GM12878 (cell line): ENCODE measurements around the gene LEKR1. TPM values are rescaled to one million over a fixed set of nuclear protein-coding genes. Genes with fewer than 3 reads are reported as not detected.

ENCODE experiments used
- ATAC-seq: fragments of 200-7000 bp; cut with Tn5 transposase; 3 replicates; pipeline ENCODE4 v1.9.1; 2020; ENCODE audit warnings: mild to moderate bottlenecking, moderate library complexity
- BruUV-seq: library from RNA; stranded (reverse); fragments of 400-500 nt; replicated peaks from 2 replicates; lab custom pipeline; 2021; lab: Mats Ljungman, UMichigan
- CTCF ChIA-PET: fragments of 300-600 bp; sonication (Branson Sonifier 250); formaldehyde crosslinking; extraction: SDS; loops from one replicate; lab custom pipeline; 2021; ENCODE audit warnings: inconsistent platforms; lab: Yijun Ruan, JAX
- POLR2A ChIA-PET: fragments of 350-600 bp; formaldehyde crosslinking; extraction: SDS; loops from one replicate; lab custom pipeline; 2021; ENCODE audit warnings: inconsistent platforms; lab: Charles Lee
- RAD21 ChIA-PET: fragments of 300-600 bp; sonication (Branson Sonifier 250); formaldehyde crosslinking; loops from one replicate; lab custom pipeline; 2023; ENCODE audit warnings: antibody characterized with exemption; ENCODE audit not compliant: unreplicated experiment; lab: Charles Lee
- SMC1A ChIA-PET: fragments of 300-600 bp; sonication (Branson Sonifier 250); formaldehyde crosslinking; loops from one replicate; lab custom pipeline; 2023; ENCODE audit not compliant: unreplicated experiment, uncharacterized antibody; lab: Charles Lee
- DNase-seq: peaks from one replicate; pipeline ENCODE4 v3.0.0-alpha.2; 2011; ENCODE audit warnings: low read depth, low spot score
- FAIRE-seq: peaks from 3 replicates; lab custom pipeline; 2011; peaks lifted over from hg19 to GRCh38; lab: Jason Lieb, UNC
- H2AFZ ChIP-seq: 2 replicates; pipeline ENCODE4 v1.6.0; 2011; ENCODE audit warnings: low read depth, low read length, control low read depth; ENCODE audit not compliant: control insufficient read depth
- H3K27ac ChIP-seq: 2 replicates; pipeline ENCODE4 v1.5.1; 2011; ENCODE audit warnings: control low read depth; ENCODE audit not compliant: control insufficient read depth, insufficient read depth
- H3K27me3 ChIP-seq, 2 experiments: replicated peaks in 1 of 2; 2 replicates each; pipeline versions ENCODE4 v1.6.0 to v1.6.1; 2011; ENCODE audit warnings: low read length in 1 of 2; ENCODE audit not compliant: control insufficient read depth in 2 of 2, insufficient read depth in 2 of 2
- H3K36me3 ChIP-seq, 2 experiments: 2 replicates each; pipeline ENCODE4 v1.5.1; 2011; ENCODE audit warnings: low read length in 1 of 2; ENCODE audit not compliant: control insufficient read depth in 2 of 2, insufficient read depth in 2 of 2
- H3K4me1 ChIP-seq: 2 replicates; pipeline ENCODE4 v1.6.1; 2011; ENCODE audit warnings: mild to moderate bottlenecking, low read length, moderate library complexity, mixed read lengths; ENCODE audit not compliant: control insufficient read depth, insufficient read depth
- H3K4me2 ChIP-seq: 2 replicates; pipeline ENCODE4 v1.6.0; 2011; ENCODE audit warnings: control low read depth; ENCODE audit not compliant: control insufficient read depth, insufficient read depth
- H3K4me3 ChIP-seq: fragments of 200-600 bp; sonication (generic); 2 replicates; pipeline ENCODE4 v1.5.1; 2016
- H3K79me2 ChIP-seq: 2 replicates; pipeline ENCODE4 v1.6.0; 2011; ENCODE audit warnings: low read length; ENCODE audit not compliant: control insufficient read depth, insufficient read depth
- H3K9ac ChIP-seq: 2 replicates; pipeline ENCODE4 v1.8.0; 2011; ENCODE audit warnings: low read length, control low read depth, mixed read lengths; ENCODE audit not compliant: control insufficient read depth, insufficient read depth
- H3K9me3 ChIP-seq: replicated peaks from 3 replicates; pipeline ENCODE4 v1.5.1; 2011; ENCODE audit warnings: mild to moderate bottlenecking, low read length; ENCODE audit not compliant: control insufficient read depth, insufficient read depth
- H4K20me1 ChIP-seq: 2 replicates; pipeline ENCODE4 v1.6.0; 2011; ENCODE audit not compliant: control insufficient read depth, insufficient read depth
- CTCF ChIP-seq, 3 experiments: IDR thresholded peaks in 2 of 3; conservative IDR thresholded peaks in 1 of 3; 2 replicates each; pipeline ENCODE4 v1.5.1; 2011; ENCODE audit warnings: low read depth in 3 of 3, low read length in 3 of 3, mild to moderate bottlenecking in 3 of 3, control low read depth in 2 of 3, moderate library complexity in 2 of 3, inconsistent platforms in 1 of 3, mixed read lengths in 1 of 3; ENCODE audit not compliant: control insufficient read depth in 2 of 3, insufficient read depth in 1 of 3; ENCODE audit errors: extremely low read depth in 1 of 3
- E4F1 ChIP-seq: fragments of 450-650 bp; IDR thresholded peaks from 2 replicates; pipeline ENCODE4 v1.6.1; 2018; ENCODE audit warnings: borderline replicate concordance, mild to moderate bottlenecking; ENCODE audit not compliant: partially characterized antibody
- FOXK2 ChIP-seq: fragments of 450-650 bp; IDR thresholded peaks from 2 replicates; pipeline ENCODE4 v1.6.1; 2017; ENCODE audit warnings: mild to moderate bottlenecking, moderate library complexity
- NR2C2 ChIP-seq: IDR thresholded peaks from 2 replicates; pipeline ENCODE4 v1.6.1; 2011; ENCODE audit warnings: borderline replicate concordance, low read depth; ENCODE audit not compliant: control insufficient read depth, insufficient read length
- RELB ChIP-seq: fragments of 450-650 bp; IDR thresholded peaks from 2 replicates; pipeline ENCODE4 v1.6.1; 2017; ENCODE audit warnings: low read depth, mild to moderate bottlenecking, moderate library complexity
- REST ChIP-seq: IDR thresholded peaks from 2 replicates; pipeline ENCODE4 v1.6.1; 2012; ENCODE audit warnings: mild to moderate bottlenecking, low read depth, low read length
- in situ Hi-C: fragments of 300-500 bp; cut with MboI; formaldehyde crosslinking; loops from 9 replicates; pipeline ENCODE4 v1.14.3; 2018; ENCODE audit warnings: mixed read lengths
- intact Hi-C: fragments of 100-400 bp; cut with micrococcal nuclease; formaldehyde crosslinking; loops from one replicate; pipeline ENCODE4 v1.14.2; 2022; ENCODE audit not compliant: unreplicated experiment
- polyA plus RNA-seq, 11 experiments: library from polyadenylated mRNA; depleted of rRNA in 4 of 11; unstranded in 6 of 11; stranded (reverse) in 5 of 11; fragments of >200 nt; fragmentation: Nextera tagmentation in 4 of 11; fragmentation: Illumina TruSeq in 1 of 11; extraction: Ambion mirVana in 4 of 11; extraction: Trizol in 1 of 11; gene quantifications; 1 replicate in 1 of 11; 2 replicates in 10 of 11; pipeline versions ENCODE4 v1.2.1 to v1.2.3, GENCODE V29; 2011 to 2016; ENCODE audit warnings: inconsistent platforms in 2 of 11, missing spikeins in 2 of 11, low read depth in 1 of 11
- total RNA-seq, 4 experiments: library from RNA; depleted of rRNA in 3 of 4; stranded (reverse); fragments of >200 nt in 3 of 4; fragmentation: Illumina TruSeq in 1 of 4; extraction: Trizol in 1 of 4; gene quantifications; 2 replicates each; pipeline versions ENCODE4 v1.2.1 to v1.2.3, GENCODE V29; 2013 to 2021

LEKR1 gene
- total and polyA plus RNA-seq, 10 of the 15 experiments (the other 5 are each of a cell fraction or from before 2014, with no cell fraction given) = 0.48 to 3.2 (median 1.3) TPM

- ChIA-PET POLR2A (no interaction called here), CTCF (interaction anchor here (1.1 to 1.3 kb wide), 2 partner anchors 10 to 300 kb away, joined by 3 read pairs; no protein-coding TSS in a partner anchor), SMC1A (interaction anchor here (0.6 to 2.0 kb wide), 5 partner anchors 16 to 301 kb away, joined by 3 to 5 read pairs (median 3); no protein-coding TSS in a partner anchor), RAD21 (interaction anchor here (0.7 kb wide), 1 partner anchor 1861 kb away, joined by 3 read pairs; no protein-coding TSS in a partner anchor)
- ATAC-seq = no peak
- H3K9ac ChIP-seq = no peak overlapping the region
- no peak for DNase-seq
- no peak overlapping the region for H3K4me2 ChIP-seq
- H3K9me3 ChIP-seq = no peaks in the 10 kb centered on the region
- in situ Hi-C loops = no loop called here
- no peak for FAIRE-seq
- no peak overlapping the region for H3K27ac ChIP-seq
- TF ChIP-seq FOXK2 = no peak
- TF ChIP-seq CTCF (IDR thresholded peaks at IDR 0.05 in 2 of 3, conservative IDR thresholded peaks at IDR 0.05 in 1 of 3; ENCODE audit: control insufficient read depth in 2 of 3, extremely low read depth in 1 of 3, insufficient read depth in 1 of 3, low read depth in 3 of 3, low read length in 3 of 3) = no peak
- TF ChIP-seq E4F1 = no peak
- no peak for TF ChIP-seq RELB
- TF ChIP-seq NR2C2 = no peak
- TF ChIP-seq REST = no peak
- H3K4me1 ChIP-seq = peaks cover 4% of the 10 kb centered on the region; the same call in 1 of the 2 replicates
- no peaks in the 10 kb centered on the region for H3K27me3 ChIP-seq
- no peaks in the 10 kb centered on the region for H3K36me3 ChIP-seq
- no TSS peak for BruUV-seq
- H2AFZ ChIP-seq = no peak overlapping the region
- no peaks in the 10 kb centered on the region for H3K79me2 ChIP-seq
- no peak overlapping the region for H3K4me3 ChIP-seq
- intact Hi-C loops = no loop called here
- no peaks in the 10 kb centered on the region for H4K20me1 ChIP-seq
Measured at GRCh38 chr3:156836701-156837100, 10.5 kb downstream of the LEKR1 start.
